Measurements from ENCODE around the gene TGM4. TPM values are rescaled to one million over a fixed set of nuclear protein-coding genes. Genes with fewer than 3 reads are reported as not detected.
"Not testable (repeated sequence)": the region's sequence is repeated elsewhere in the genome, so short reads cannot be mapped to it uniquely, and the experiment has no call there.

TGM4 gene
- total and polyA plus RNA-seq, 2 donors = not detected

GRCh38 chr3:44930911-44931310 is 56.5 kb downstream of the TGM4 start:
- no peak overlapping the region for H3K4me3 ChIP-seq (ENCODE audit: low read depth, low read length)
- WGBS = 95% methylated on average over 2 of the region's 2 CpGs
- no peaks in the 10 kb centered on the region for H3K4me1 ChIP-seq (ENCODE audit: insufficient read depth)
- H3K36me3 ChIP-seq (ENCODE audit: insufficient read depth) = peaks cover 3% of the 10 kb centered on the region
- no peak overlapping the region for H3K27ac ChIP-seq (ENCODE audit: low read depth)
- no peak for DNase-seq (ENCODE audit: extremely low spot score)

GRCh38 chr3:44931791-44932190 is 57.4 kb downstream of the TGM4 start:
- no peak for DNase-seq (ENCODE audit: extremely low spot score)
- H3K36me3 ChIP-seq (ENCODE audit: insufficient read depth) = peaks cover 3% of the 10 kb centered on the region
- WGBS = 92% methylated on average over 2 of the region's 2 CpGs
- H3K4me1 ChIP-seq (ENCODE audit: insufficient read depth) = no peaks in the 10 kb centered on the region
- H3K27ac ChIP-seq (ENCODE audit: low read depth) = no peak overlapping the region
- no peak overlapping the region for H3K4me3 ChIP-seq (ENCODE audit: low read depth, low read length)

- H3K27ac ChIP-seq (ENCODE audit: low read depth) = no peak overlapping the region
- peaks cover 3% of the 10 kb centered on the region for H3K36me3 ChIP-seq (ENCODE audit: insufficient read depth)
- 35% methylated on average over 2 of the region's 2 CpGs for WGBS
Measured at GRCh38 chr3:44932271-44932670, 57.9 kb downstream of the TGM4 start.

GRCh38 chr3:44932986-44933944 is 58.9 kb downstream of the TGM4 start:
- Histone ChIP-seq H3K4me3 (ENCODE audit: low read depth, low read length) (no peak overlapping the region), H3K4me1 (ENCODE audit: insufficient read depth) (no peaks in the 10 kb centered on the region), H3K36me3 (ENCODE audit: insufficient read depth) (peaks cover 3% of the 10 kb centered on the region), H3K27ac (ENCODE audit: low read depth) (no peak overlapping the region)
- WGBS = 93% methylated on average over 14 of the region's 14 CpGs
- DNase-seq (ENCODE audit: extremely low spot score) = no peak

More at GRCh38 chr3:44932271-44932670, 57.9 kb downstream of the TGM4 start:
- H3K4me1 ChIP-seq (ENCODE audit: insufficient read depth) = no peaks in the 10 kb centered on the region
- no peak for DNase-seq (ENCODE audit: extremely low spot score)
- no peak overlapping the region for H3K4me3 ChIP-seq (ENCODE audit: low read depth, low read length)

- Histone ChIP-seq H3K4me3 (ENCODE audit: low read depth, low read length) (no peak overlapping the region), H3K36me3 (ENCODE audit: insufficient read depth) (no peaks in the 10 kb centered on the region), H3K4me1 (ENCODE audit: insufficient read depth) (no peaks in the 10 kb centered on the region), H3K27ac (ENCODE audit: low read depth) (no peak overlapping the region)
- WGBS = 81% methylated on average over 6 of the region's 6 CpGs
- no peak for DNase-seq (ENCODE audit: extremely low spot score)
Measured at GRCh38 chr3:44939581-44940036, 65.2 kb downstream of the TGM4 start.

- DNase-seq (ENCODE audit: extremely low spot score) = no peak
- H3K36me3 ChIP-seq (ENCODE audit: insufficient read depth) = no peaks in the 10 kb centered on the region
- H3K4me3 ChIP-seq (ENCODE audit: low read depth, low read length) = no peak overlapping the region
- no peak overlapping the region for H3K27ac ChIP-seq (ENCODE audit: low read depth)
- 91% methylated on average over 9 of the region's 9 CpGs for WGBS
- no peaks in the 10 kb centered on the region for H3K4me1 ChIP-seq (ENCODE audit: insufficient read depth)
Measured at GRCh38 chr3:44942202-44942921, 68.0 kb downstream of the TGM4 start.

GRCh38 chr3:44948239-44948638 is 73.8 kb downstream of the TGM4 start:
- WGBS = 94% methylated on average over 3 of the region's 3 CpGs

GRCh38 chr3:44949770-44950169 is 75.4 kb downstream of the TGM4 start:
- 98% methylated on average over 4 of the region's 4 CpGs for WGBS
- not testable (repeated sequence) for H3K4me1 ChIP-seq (ENCODE audit: insufficient read depth); H3K36me3 ChIP-seq (ENCODE audit: insufficient read depth); DNase-seq (ENCODE audit: extremely low spot score); H3K27ac ChIP-seq (ENCODE audit: low read depth); H3K4me3 ChIP-seq (ENCODE audit: low read depth, low read length)

More at GRCh38 chr3:44948239-44948638, 73.8 kb downstream of the TGM4 start:
- no peak for DNase-seq (ENCODE audit: extremely low spot score)
- H3K4me1 ChIP-seq (ENCODE audit: insufficient read depth) = no peaks in the 10 kb centered on the region
- no peak overlapping the region for H3K27ac ChIP-seq (ENCODE audit: low read depth)
- no peaks in the 10 kb centered on the region for H3K36me3 ChIP-seq (ENCODE audit: insufficient read depth)
- no peak overlapping the region for H3K4me3 ChIP-seq (ENCODE audit: low read depth, low read length)

GRCh38 chr3:44950275-44950734 is 75.9 kb downstream of the TGM4 start:
- H3K4me3 ChIP-seq (ENCODE audit: low read depth, low read length) = no peak overlapping the region
- no peak overlapping the region for H3K27ac ChIP-seq (ENCODE audit: low read depth)
- no peaks in the 10 kb centered on the region for H3K4me1 ChIP-seq (ENCODE audit: insufficient read depth)
- DNase-seq (ENCODE audit: extremely low spot score) = no peak
- WGBS = 83% methylated on average over 2 of the region's 2 CpGs
- no peaks in the 10 kb centered on the region for H3K36me3 ChIP-seq (ENCODE audit: insufficient read depth)

- DNase-seq (ENCODE audit: extremely low spot score) = no peak
- Histone ChIP-seq H3K27ac (ENCODE audit: low read depth) (no peak overlapping the region), H3K4me3 (ENCODE audit: low read depth, low read length) (no peak overlapping the region), H3K36me3 (ENCODE audit: insufficient read depth) (no peaks in the 10 kb centered on the region), H3K4me1 (ENCODE audit: insufficient read depth) (no peaks in the 10 kb centered on the region)
- 95% methylated on average over 3 of the region's 3 CpGs for WGBS
Measured at GRCh38 chr3:44952689-44953088, 78.3 kb downstream of the TGM4 start.

- Histone ChIP-seq H3K36me3 (ENCODE audit: insufficient read depth) (peaks cover 5% of the 10 kb centered on the region), H3K4me3 (ENCODE audit: low read depth, low read length) (no peak overlapping the region), H3K4me1 (ENCODE audit: insufficient read depth) (peaks cover 2% of the 10 kb centered on the region), H3K27ac (ENCODE audit: low read depth) (no peak overlapping the region)
- no peak for DNase-seq (ENCODE audit: extremely low spot score)
- WGBS = 90% methylated on average over 5 of the region's 5 CpGs
Measured at GRCh38 chr3:44954304-44954703, 79.9 kb downstream of the TGM4 start.

GRCh38 chr3:44954962-44955361 is 80.6 kb downstream of the TGM4 start:
- H3K4me1 ChIP-seq (ENCODE audit: insufficient read depth) = peaks cover 2% of the 10 kb centered on the region
- no peak for DNase-seq (ENCODE audit: extremely low spot score)
- 39% methylated on average over 3 of the region's 3 CpGs for WGBS
- peaks cover 5% of the 10 kb centered on the region for H3K36me3 ChIP-seq (ENCODE audit: insufficient read depth)
- no peak overlapping the region for H3K4me3 ChIP-seq (ENCODE audit: low read depth, low read length)
- no peak overlapping the region for H3K27ac ChIP-seq (ENCODE audit: low read depth)

- Histone ChIP-seq H3K36me3 (ENCODE audit: insufficient read depth) (peaks cover 5% of the 10 kb centered on the region), H3K4me3 (ENCODE audit: low read depth, low read length) (no peak overlapping the region), H3K4me1 (ENCODE audit: insufficient read depth) (peaks cover 2% of the 10 kb centered on the region), H3K27ac (ENCODE audit: low read depth) (no peak overlapping the region)
- no peak for DNase-seq (ENCODE audit: extremely low spot score)
- 80% methylated on average over 1 of the region's 1 CpG for WGBS
Measured at GRCh38 chr3:44955917-44956316, 81.5 kb downstream of the TGM4 start.

GRCh38 chr3:44957986-44958385 is 83.6 kb downstream of the TGM4 start:
- 95% methylated on average over 4 of the region's 4 CpGs for WGBS
- Histone ChIP-seq H3K36me3 (ENCODE audit: insufficient read depth) (peaks cover 5% of the 10 kb centered on the region), H3K4me3 (ENCODE audit: low read depth, low read length) (no peak overlapping the region), H3K27ac (ENCODE audit: low read depth) (no peak overlapping the region), H3K4me1 (ENCODE audit: insufficient read depth) (peaks cover 2% of the 10 kb centered on the region)
- DNase-seq (ENCODE audit: extremely low spot score) = no peak
